Mucosa of gallbladder (tissue), 1 donor: Measurements from ENCODE around the gene CBY2. TPM values are rescaled to one million over a fixed set of nuclear protein-coding genes. Genes with fewer than 3 reads are reported as not detected.
"Not testable (repeated sequence)": the region's sequence is repeated elsewhere in the genome, so short reads cannot be mapped to it uniquely, and the experiment has no call there.

Experiments
- DNase-seq: peaks from one replicate; pipeline ENCODE4 v3.0.0-alpha.2; 2020; ENCODE audit warnings: low spot score
- total RNA-seq: library from RNA; stranded (reverse); gene quantifications from one replicate; pipeline ENCODE4 v1.2.1, GENCODE V29; 2021
- donor health status: DM: no; HTN: no; CAD: no.

CBY2 gene
- total RNA-seq, 1 donor from 2014 or later, result not detected

GRCh38 chr13:45742985-45743384, 40.9 kb downstream of the CBY2 start:
- DNase-seq, result no peak

- DNase-seq, result no peak
Measured at GRCh38 chr13:45744979-45745378, 42.9 kb downstream of the CBY2 start.

DNA sequence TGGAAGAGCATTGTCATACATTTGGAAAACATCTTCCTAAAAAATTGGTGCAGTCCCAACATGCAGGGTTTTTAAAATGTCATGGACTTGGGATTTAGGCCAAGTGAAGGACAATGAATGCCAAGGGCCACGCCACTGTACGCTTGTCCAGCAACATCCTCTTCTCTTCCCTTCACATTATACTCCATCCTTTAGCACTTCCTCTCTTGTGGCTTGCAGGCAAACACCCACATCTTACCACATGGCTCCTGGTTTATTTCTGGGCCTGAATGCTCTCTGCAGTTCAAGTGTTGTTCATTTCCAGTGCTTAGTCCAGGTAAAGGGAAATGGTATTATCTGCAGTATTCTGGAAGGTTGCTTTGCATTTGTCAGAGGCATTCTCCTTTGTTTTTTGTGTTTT, 45.0 kb downstream of the CBY2 start:
- no peak for DNase-seq

DNA sequence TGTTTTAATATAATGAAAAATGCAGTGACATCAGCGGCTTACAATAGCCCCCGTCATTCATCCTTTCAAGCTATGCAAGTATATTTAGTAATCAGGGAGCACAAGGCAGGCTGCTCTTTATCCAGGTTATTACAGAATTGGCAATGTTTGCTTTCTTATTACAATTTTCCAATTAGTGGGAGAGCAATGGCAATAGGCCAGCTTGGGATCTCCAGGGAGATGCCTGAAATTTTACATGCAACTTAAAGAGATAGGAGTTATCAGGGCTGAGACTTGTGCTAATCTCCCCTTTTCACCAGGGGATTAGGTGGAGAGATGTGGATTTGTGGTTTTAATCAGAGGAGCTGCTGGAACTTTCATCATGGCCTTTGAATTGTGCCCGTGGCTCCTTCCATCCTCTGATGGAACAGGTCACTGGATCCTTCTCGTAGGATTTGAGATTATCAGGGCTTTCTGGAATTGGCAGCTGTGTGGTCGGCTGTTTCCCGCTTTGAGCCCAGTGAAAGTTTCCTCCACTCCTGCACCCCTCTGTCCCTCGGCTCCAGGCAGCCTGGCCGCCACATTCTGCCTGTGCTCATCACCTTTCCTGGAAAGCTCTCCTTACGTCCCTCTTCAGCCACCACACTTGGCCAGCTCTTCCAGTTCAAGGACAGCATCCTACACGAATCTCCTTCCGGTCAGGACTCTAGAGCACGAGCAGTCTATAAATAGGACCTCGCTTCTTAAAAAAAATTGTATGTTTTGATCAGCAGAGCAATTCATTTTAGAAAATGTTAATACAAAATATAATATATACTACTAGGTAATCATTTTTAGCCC, 47.0 kb downstream of the CBY2 start:
- no peak for DNase-seq

GRCh38 chr13:45750566-45750965, 48.4 kb downstream of the CBY2 start:
- DNase-seq, result no peak

- no peak for DNase-seq
Measured at GRCh38 chr13:45751885-45752284, 49.8 kb downstream of the CBY2 start.

DNA sequence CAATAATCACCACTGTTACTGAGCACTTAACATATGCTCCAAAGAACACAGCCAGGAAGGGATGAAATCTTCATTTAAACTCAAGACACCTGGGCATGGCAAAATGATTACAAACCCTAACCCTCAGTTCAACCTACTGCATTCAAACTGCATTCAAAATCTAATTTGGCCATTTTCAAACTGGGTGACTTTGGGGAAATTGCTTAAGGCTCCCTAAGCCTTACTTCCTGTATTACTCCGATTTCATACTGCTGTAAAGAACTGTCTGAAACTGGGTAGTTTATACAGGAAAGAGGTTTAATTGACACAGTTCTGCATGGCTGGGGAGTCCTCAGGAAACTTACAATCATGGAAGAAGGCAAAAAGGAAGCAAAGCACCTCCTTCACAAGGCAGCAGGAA, 50.4 kb downstream of the CBY2 start:
- no peak for DNase-seq

GRCh38 chr13:45756498-45756897, 54.4 kb downstream of the CBY2 start:
- not testable (repeated sequence) for DNase-seq

- not testable (repeated sequence) for DNase-seq
Measured at GRCh38 chr13:45757589-45757988, 55.5 kb downstream of the CBY2 start.

DNA sequence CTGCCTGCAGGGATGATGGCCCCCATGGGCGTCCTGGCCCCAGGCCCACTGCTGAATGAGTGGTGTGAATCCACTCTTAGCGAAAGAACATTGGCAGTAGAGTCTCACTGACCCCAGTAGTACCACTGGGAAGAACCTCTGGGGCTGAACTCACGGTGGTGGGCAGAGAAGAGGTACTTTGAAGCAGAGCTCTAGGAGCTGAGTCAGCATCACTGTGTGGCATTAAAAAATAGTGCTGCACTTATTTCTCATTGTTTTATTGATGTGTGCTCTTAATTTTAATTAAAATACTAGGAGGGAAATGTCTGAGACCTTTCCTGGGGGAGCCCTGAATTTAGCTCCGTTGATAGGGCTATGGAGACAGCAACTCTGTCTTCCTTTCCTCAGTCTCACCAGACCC, 61.3 kb downstream of the CBY2 start:
- DNase-seq, result no peak

Other genes starting within 250 kb of the CBY2 start
- 23.9 TPM for gene COG3, start 237.4 kb upstream of the CBY2 start, total RNA-seq
- gene ERICH6B, start 86.6 kb upstream of the CBY2 start, total RNA-seq, result not detected
- gene SIAH3, start 149.4 kb downstream of the CBY2 start, total RNA-seq, result 0.06 TPM